ENCODE measurements around the gene DEDD. TPM values are rescaled to one million over a fixed set of nuclear protein-coding genes. Genes with fewer than 3 reads are reported as not detected.

Gene DEDD
- total RNA-seq, 1 donor from 2014 or later: 46.9 TPM

GRCh38 chr1:161091093-161091492 lies 41.4 kb downstream of the DEDD start:
- no peak for TF ChIP-seq CTCF (IDR thresholded peaks at IDR 0.05; ENCODE audit: unreplicated experiment)
- Mint-ChIP-seq H3K9me3 (ENCODE audit: low read depth) (no peaks in the 10 kb centered on the region), H3K4me1 (ENCODE audit: low read depth) (peaks cover 8% of the 10 kb centered on the region), H3K4me3 (ENCODE audit: low read depth) (no peak overlapping the region), H3K27ac (no peak overlapping the region), H3K36me3 (ENCODE audit: insufficient read depth) (no peaks in the 10 kb centered on the region), H3K27me3 (peaks cover 6% of the 10 kb centered on the region)
- DNase-seq (ENCODE audit: low spot score, unreplicated experiment): no peak

GRCh38 chr1:161090617-161091016 lies 41.9 kb downstream of the DEDD start:
- peak overlapping the region; percentile 40 for H3K27ac Mint-ChIP-seq

GRCh38 chr1:161089938-161090337 lies 42.5 kb downstream of the DEDD start:
- Mint-ChIP-seq H3K4me3 (ENCODE audit: low read depth) (no peak overlapping the region), H3K27ac (no peak overlapping the region), H3K4me1 (ENCODE audit: low read depth) (peaks cover 14% of the 10 kb centered on the region), H3K36me3 (ENCODE audit: insufficient read depth) (no peaks in the 10 kb centered on the region), H3K27me3 (peaks cover 3% of the 10 kb centered on the region), H3K9me3 (ENCODE audit: low read depth) (no peaks in the 10 kb centered on the region)
- TF ChIP-seq CTCF (IDR thresholded peaks at IDR 0.05; ENCODE audit: unreplicated experiment): no peak
- DNase-seq (ENCODE audit: low spot score, unreplicated experiment): no peak

More at GRCh38 chr1:161090617-161091016, 41.9 kb downstream of the DEDD start:
- no peak overlapping the region for H3K4me3 Mint-ChIP-seq (ENCODE audit: low read depth)
- no peak for TF ChIP-seq CTCF (IDR thresholded peaks at IDR 0.05; ENCODE audit: unreplicated experiment)
- no peak for DNase-seq (ENCODE audit: low spot score, unreplicated experiment)
- peaks cover 11% of the 10 kb centered on the region for H3K4me1 Mint-ChIP-seq (ENCODE audit: low read depth)
- peaks cover 6% of the 10 kb centered on the region for H3K27me3 Mint-ChIP-seq
- H3K36me3 Mint-ChIP-seq (ENCODE audit: insufficient read depth): no peaks in the 10 kb centered on the region
- no peaks in the 10 kb centered on the region for H3K9me3 Mint-ChIP-seq (ENCODE audit: low read depth)

- no peaks in the 10 kb centered on the region for H3K27me3 Mint-ChIP-seq
These were observed 43.1 kb downstream of the DEDD start, which contains the start of gene NECTIN4 for GRCh38 chr1:161089251-161089924. Gene NECTIN4 (minus strand): TSS chr1:161089558. CDS start chr1:161089296, 262 bp downstream.

GRCh38 chr1:161088587-161089110 lies 43.8 kb downstream of the DEDD start:
- no peak for DNase-seq (ENCODE audit: low spot score, unreplicated experiment)
- H3K27me3 Mint-ChIP-seq: no peaks in the 10 kb centered on the region
- TF ChIP-seq CTCF (IDR thresholded peaks at IDR 0.05; ENCODE audit: unreplicated experiment): no peak
- H3K36me3 Mint-ChIP-seq (ENCODE audit: insufficient read depth): no peaks in the 10 kb centered on the region
- H3K27ac Mint-ChIP-seq: peak overlapping the region; percentile 87
- no peaks in the 10 kb centered on the region for H3K9me3 Mint-ChIP-seq (ENCODE audit: low read depth)
- peaks cover 26% of the 10 kb centered on the region for H3K4me1 Mint-ChIP-seq (ENCODE audit: low read depth)
- H3K4me3 Mint-ChIP-seq (ENCODE audit: low read depth): peak overlapping the region; percentile 50

More at GRCh38 chr1:161089251-161089924, 43.1 kb downstream of the DEDD start, which contains the start of gene NECTIN4:
- no peaks in the 10 kb centered on the region for H3K36me3 Mint-ChIP-seq (ENCODE audit: insufficient read depth)
- peaks cover 18% of the 10 kb centered on the region for H3K4me1 Mint-ChIP-seq (ENCODE audit: low read depth)
- DNase-seq (ENCODE audit: low spot score, unreplicated experiment): no peak
- H3K9me3 Mint-ChIP-seq (ENCODE audit: low read depth): no peaks in the 10 kb centered on the region
- H3K4me3 Mint-ChIP-seq (ENCODE audit: low read depth): peak within 1 kb of the TSS; percentile 50
- TF ChIP-seq CTCF (IDR thresholded peaks at IDR 0.05; ENCODE audit: unreplicated experiment): no peak
- peak within 1 kb of the TSS; percentile 87 for H3K27ac Mint-ChIP-seq
